Endothelial cell of hepatic sinusoid (primary cell): Measurements from ENCODE around the gene CABLES2.

Experiments
- in situ Hi-C: cut with HindIII; loops from 2 replicates; pipeline ENCODE4 v1.10.0; 2017; ENCODE audit warnings: low sequenced_read_pairs

CABLES2 gene

DNA sequence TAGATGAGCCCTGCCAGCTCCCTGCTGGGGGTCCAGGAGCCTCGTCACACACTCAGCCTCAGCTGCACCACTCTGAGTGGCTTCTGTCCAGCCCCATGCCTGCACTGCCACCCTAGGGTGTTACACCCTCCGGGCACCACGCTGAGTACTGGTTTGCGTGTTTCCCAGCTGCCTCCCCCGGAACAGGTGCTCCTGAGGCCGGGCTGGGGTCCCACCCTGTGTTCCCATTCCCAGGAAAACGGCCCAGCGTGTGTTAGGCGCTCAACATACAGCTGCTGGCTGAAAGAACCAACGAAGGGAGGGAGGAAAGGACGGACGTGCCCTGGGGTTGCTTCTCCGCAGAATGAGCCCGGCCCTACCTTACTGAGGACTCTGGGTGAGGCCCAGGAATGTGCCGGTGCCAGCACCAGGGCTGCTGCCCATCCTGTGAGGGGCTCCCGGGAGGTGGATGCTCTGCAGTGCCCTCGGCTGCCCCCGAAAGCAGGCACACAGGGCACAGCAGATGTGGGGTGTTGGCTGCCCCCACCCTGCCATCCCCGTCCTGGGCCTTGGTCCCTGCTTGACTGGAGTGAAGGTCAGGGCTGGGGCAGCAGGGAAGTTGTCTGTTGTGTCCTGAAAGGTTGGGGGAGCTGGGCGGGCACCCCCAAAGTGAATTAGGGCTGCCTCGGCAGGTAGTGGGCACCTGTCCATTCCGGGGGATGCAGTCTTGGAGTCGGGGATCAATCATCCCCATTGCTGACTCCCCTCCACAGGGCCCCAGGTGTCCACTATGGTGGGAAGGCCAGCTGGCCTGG is 56.3 kb downstream of the CABLES2 start:
- in situ Hi-C loops: no loop called here

GRCh38 chr20:62350098-62350628 is 56.9 kb downstream of the CABLES2 start:
- in situ Hi-C loops: no loop called here

DNA sequence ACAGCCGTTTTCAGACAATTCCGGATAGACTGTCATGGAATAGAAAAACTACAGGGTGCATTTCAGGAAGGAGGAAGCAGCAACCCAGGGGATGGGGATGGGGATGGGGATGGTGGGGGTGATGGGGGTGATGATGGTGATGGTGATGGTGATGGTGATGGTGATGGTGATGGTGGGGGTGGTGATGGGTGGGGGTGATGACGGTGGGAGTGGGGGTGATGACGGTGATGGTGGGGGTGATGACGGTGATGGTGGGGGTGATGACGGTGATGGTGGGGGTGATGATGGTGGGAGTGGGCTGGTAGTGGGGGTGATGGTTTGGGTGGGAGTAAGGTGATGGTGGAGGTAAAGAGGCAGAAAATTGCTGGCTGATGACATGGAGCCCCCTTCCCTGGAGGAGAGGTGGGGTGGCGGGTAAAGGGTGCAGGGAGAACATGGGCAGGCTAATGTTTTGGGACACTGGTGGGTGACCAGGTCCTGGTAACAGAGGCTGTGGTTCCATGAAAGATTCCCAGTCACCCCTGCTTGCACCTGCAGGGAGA is 57.5 kb downstream of the CABLES2 start:
- in situ Hi-C loops: no loop called here

DNA sequence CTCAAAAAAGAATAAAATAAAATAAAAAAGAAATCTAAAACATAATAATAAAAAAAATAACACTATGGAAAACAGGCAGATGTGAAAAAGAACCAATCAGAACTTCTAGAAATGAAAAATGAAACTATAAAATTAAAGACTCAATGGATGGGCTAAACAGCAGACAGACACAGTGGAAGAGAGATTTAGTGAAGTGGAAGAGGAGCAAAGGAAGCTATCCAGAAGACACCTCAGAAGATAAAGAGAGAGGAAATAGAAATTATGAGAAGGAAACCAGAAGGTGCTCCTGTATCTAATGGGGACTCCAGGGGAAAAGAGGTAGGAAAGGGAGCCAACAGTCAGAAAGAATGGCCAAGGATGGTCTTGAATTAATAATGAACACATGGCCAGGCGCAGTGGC is 58.5 kb downstream of the CABLES2 start:
- in situ Hi-C loops: no loop called here

DNA sequence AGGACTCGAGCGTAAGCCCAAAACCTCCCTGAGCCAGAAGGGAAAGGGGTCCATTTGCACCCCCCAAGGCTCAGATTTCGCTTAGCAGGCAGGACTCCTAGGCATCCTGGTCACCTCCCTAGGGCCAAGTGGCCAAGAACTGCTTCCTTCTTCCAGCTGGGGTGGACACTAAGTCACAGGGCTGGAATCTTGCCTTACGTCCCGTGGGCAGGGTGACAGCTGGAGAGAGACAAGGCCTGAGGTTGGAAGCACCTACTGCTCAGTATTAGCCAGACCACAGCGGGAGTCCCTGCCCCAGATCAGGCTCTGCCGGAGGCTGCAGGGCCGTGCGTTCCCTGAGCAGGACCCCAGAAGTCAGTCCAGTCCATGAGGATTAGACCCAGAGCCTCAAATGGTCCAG is 59.6 kb downstream of the CABLES2 start:
- in situ Hi-C loops: no loop called here

GRCh38 chr20:62347151-62347404 is 60.0 kb downstream of the CABLES2 start:
- in situ Hi-C loops: no loop called here

DNA sequence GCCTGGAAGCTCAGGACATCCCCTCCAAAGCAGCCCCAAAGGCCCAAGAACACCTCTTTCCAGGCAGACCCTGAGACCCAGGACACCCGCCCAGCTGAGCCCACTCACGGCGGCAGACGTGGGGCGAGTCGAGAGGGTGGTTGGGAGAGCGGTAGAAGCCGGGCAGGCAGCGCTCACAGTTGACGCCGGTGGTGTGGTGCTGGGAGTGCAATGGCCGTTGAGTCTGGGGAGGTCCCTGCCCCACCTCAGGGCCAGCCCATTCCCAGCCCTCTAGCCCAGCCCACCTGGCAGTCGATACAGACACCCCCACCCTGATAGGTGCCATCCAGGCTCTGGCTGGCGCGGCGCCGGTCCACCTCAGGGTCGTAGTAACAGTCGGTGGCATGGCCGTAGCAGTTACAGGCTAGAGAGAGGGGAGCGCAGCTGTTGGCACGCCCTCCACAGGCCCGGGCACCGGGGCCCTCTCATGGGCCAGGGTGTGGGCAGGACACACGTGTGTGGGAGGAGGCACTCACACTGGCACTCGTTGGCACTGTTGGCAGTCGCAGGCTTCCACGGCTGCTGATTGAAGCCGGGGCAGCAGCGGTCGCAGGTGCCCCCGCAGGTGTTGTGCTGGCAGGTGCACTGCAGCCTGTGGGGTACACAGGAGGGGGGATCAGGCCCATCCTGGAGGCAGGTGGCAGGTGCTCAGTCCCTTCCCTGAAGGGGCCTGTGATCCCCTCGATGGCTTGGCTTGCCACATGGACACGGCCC is 60.5 kb downstream of the CABLES2 start:
- in situ Hi-C loops: no loop called here

DNA sequence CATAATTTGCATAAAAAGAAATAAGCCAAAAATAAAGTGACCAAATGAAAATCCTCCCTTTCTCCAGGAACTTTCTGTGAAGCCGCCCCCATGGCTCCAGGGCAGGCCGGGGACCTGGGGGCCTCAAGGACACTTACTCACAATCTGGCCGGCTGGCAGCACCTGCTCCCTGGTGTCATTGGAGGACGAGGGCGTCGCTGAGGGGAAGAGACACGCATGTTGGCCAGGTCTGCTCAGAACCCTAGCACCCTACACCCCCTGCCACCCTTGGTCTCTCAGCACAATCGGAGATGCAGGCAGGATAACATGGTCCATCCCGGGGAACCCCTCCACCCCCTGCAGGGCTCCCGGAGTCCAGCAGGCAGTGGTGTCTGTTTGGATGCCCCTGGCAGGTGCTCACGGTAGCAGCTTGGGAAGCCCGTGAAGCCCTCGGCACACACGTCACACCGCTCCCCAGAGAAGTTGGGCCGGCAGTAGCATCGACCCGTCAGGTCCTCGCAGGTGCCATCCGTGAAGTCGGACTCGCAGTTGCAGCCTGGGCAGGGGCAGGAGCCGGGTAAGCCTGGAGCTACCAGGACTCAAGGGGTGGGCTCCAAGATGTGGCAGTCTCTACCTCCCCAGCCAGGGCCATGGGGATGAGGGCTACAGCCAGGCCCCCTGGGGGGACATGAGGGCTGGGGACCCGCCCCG is 61.3 kb downstream of the CABLES2 start:
- in situ Hi-C loops: no loop called here

- in situ Hi-C loops: no loop called here
Observed at GRCh38 chr20:62344782-62345181, 62.3 kb downstream of the CABLES2 start.

DNA sequence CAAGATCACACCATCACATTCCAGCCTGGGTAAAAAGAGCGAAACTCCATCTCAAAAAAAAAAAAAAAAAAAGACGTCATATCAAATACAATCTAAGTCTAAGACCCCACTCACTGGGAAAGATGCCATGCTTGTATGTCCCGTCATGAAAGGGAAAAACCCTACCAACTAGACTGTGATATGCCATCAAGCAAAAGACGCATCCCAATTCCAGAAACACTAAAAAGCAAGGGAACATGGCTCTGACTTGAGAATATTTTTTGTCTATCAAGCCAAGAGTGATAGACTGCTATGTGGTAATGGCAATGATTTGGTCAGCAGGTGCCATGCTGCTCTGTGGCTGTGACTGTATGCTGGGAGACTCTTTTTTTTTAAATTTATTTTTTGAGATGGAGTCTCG is 63.0 kb downstream of the CABLES2 start:
- in situ Hi-C loops: no loop called here

- in situ Hi-C loops: no loop called here
Observed at GRCh38 chr20:62342910-62343309, 64.2 kb downstream of the CABLES2 start.

DNA sequence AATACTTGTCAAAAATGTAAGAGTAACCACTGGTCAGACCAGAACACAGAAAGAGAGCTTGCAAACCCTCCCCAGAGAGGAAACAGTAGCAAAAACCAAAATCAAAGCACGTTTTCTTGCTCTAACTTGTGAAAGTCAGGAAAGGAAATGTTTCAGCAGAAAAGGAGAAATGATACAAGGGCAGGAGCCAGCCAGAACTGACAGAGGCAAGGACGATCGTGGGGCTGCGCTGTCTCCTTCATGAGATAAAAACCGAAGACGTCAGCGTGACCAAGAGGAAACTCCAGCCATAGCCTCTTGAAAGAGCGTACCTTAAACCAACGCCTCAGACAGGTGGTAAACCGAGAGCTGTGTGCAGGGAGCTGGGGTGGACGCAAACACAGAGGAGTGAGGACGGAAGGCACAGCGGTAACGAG is 67.4 kb downstream of the CABLES2 start:
- in situ Hi-C loops: no loop called here
